Right cardiac atrium (tissue), 5 donors: ENCODE data around the gene ANXA4. TPM values are rescaled to one million over a fixed set of nuclear protein-coding genes. Genes with fewer than 3 reads are reported as not detected.
"Not testable (repeated sequence)": the region's sequence is repeated elsewhere in the genome, so short reads cannot be mapped to it uniquely, and the experiment has no call there.

Source experiments
- ATAC-seq, 2 donors: fragments of 200-7000 bp; cut with Tn5 transposase; one replicate each; pipeline versions ENCODE4 v1.8.0 to v1.9.1; 2020; ENCODE audit warnings: moderate library complexity in 2 of 2, mild to moderate bottlenecking in 1 of 2
- DNase-seq, 3 donors: peaks; one replicate each; pipeline ENCODE4 v3.0.0-alpha.2; 2020
- H3K27ac ChIP-seq: one replicate; pipeline ENCODE4 v1.5.1; 2013; ENCODE audit warnings: mild to moderate bottlenecking, low read length, control low read depth, moderate library complexity
- H3K27me3 ChIP-seq: one replicate; pipeline ENCODE4 v1.6.1; 2013; ENCODE audit not compliant: control insufficient read depth, insufficient read depth
- H3K4me1 ChIP-seq: one replicate; pipeline ENCODE4 v1.6.1; 2013; ENCODE audit warnings: low read length; ENCODE audit not compliant: control insufficient read depth, insufficient read depth
- H3K4me3 ChIP-seq: one replicate; pipeline ENCODE4 v1.5.1; 2013; ENCODE audit warnings: low read length, control low read depth
- H3K9me3 ChIP-seq: one replicate; pipeline ENCODE4 v1.6.1; 2013; ENCODE audit warnings: low read length; ENCODE audit not compliant: control insufficient read depth
- WGBS: extraction: QIAGEN DNeasy Blood & Tissue Kit; methylation state at CpG from one replicate; pipeline ENCODE4 v1.1.7; 2013; 5-methylcytosine and 5-hydroxymethylcytosine counted together
- intact Hi-C, 4 donors: fragments of 100-400 bp; cut with DNase I; formaldehyde crosslinking; loops; one replicate each; pipeline versions ENCODE4 v1.11.0 to v1.14.0; 2022 to 2023
- polyA plus RNA-seq: library from polyadenylated mRNA; stranded (reverse); fragments of 200-250 nt; gene quantifications from one replicate; pipeline ENCODE4 v1.2.3, GENCODE V29; 2013
- total RNA-seq, 4 donors: library from RNA; stranded (reverse); fragmentation: NEBNext Ultra II Directional; extraction: Animal tissue kit (Norgen Biotek cat#: 25700); gene quantifications; one replicate each; pipeline ENCODE4 v1.2.1, GENCODE V29; 2021
- donor health status: healthy with polysubstance abuse.
- donor health status: DM: no; HTN: yes; CAD: no.
- donor health status: DM: no; HTN: no; CAD: no.
- donor health status: DM: no; HTN: yes; CAD: no; lungs with severe emphysema.
- donor health status: DM: yes; HTN: yes; CAD: no.

ANXA4 gene
- total and polyA plus RNA-seq, 5 donors: 15.4 to 43.7 (median 27.3) TPM

DNA sequence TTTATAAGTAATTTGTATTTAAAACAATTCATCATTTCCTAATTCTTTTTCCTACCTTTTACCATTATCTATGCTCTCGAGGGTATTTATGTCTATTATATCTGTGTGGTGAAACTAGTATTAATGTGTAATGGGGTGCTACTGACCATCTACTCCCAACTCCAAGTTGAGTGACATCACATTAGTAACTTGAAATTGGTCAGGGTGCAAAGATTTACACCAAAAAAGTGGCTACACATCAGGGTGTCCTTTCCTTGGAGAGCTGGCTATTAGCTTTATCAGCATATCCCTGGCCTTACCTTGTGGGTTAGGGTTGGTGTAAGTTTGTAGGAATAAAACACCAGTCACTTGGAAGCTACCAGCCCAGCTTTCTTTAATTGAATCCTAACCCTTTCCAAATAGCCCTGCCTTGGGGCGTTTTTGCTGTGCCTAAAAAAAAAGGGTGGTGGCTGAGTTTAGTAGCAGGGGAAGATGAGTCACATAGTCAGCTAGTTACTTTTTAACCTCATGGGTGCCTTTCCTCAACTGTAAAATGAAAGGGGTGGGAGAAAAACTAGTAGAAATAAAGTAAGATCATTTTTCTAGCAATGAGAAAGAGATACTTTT is 14.0 kb downstream of the ANXA4 start:
- H3K4me1 ChIP-seq: peaks cover 6% of the 10 kb centered on the region
- intact Hi-C loops: no loop called here
- DNase-seq: no peak
- WGBS: 51% methylated on average over 2 of the region's 2 CpGs
- no peaks in the 10 kb centered on the region for H3K27me3 ChIP-seq
- ATAC-seq: peak; percentile 62 to 90
- no peaks in the 10 kb centered on the region for H3K9me3 ChIP-seq
- H3K27ac ChIP-seq: no peak overlapping the region
- no peak overlapping the region for H3K4me3 ChIP-seq

DNA sequence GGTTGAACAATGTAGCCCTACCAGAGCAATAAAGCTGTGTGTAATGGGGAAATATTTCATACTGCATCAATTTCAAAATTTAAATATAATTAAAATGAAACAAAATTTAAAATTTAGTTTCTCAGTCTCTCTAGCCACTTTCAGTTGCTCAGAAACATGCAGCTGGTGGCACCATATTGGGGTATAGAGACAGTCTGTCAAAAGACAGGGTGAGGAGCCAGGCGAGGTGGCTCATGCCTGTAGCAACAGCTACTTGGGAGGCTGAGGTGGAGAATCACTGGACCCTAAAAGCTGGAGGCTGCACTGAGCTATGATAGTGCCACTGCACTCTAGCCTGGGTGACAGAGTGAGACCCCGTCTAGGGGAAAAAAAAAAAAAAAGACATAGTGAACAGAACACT is 20.1 kb downstream of the ANXA4 start:
- WGBS: 98% methylated on average over 2 of the region's 2 CpGs
- intact Hi-C loops: no loop called here
- Histone ChIP-seq H3K4me1 (peaks cover 6% of the 10 kb centered on the region), H3K9me3 (no peaks in the 10 kb centered on the region), H3K4me3 (no peak overlapping the region), H3K27me3 (no peaks in the 10 kb centered on the region), H3K27ac (no peak overlapping the region)
- DNase-seq (no peak), ATAC-seq (no peak)

DNA sequence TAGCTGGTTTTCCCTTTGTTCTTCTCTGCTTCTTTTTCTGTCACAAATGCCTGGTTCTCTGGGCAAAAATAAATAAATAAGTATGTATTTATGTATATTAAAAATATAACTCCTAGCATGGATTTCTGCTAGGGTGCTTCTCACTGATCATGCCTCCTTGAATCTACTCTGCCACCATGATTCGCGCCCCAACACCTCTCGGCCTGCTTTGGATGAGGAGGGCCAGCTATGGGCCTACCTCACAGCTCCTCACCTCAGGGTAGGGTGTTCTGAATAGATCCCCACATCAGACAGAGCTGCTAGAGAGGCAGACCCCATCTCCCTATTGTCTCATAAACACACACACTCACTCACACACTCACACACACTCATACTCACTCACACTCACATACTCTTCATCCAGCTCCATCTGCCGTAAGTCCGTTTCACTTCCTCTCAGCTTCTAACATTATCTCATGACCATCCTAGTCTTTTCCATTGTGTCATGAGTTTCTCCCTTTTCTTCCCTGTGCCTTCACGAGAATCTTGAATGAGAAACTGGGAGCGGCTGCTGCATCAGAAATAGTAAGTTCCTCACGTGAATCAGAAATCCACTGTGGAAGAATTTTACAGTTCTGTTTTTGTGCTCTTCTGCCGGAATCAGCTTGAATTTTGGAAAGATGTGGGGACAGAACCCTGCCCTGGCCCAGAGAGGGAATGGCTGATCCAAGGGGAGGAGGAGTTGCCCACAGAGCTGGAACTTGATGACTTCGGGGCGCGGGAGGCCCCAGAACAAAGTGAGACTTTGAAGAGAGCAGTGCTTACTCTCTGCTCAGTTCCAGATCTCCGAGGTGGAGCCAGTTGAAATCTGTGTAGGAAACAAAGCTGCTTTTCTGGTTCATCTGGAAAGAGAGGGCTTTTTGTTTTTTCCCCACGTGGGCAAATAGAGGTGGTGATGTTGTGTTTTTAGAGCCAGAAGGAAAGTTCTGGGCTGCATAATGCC is 20.9 kb downstream of the ANXA4 start:
- peak overlapping the region; percentile 74 for H3K27ac ChIP-seq
- peaks cover 6% of the 10 kb centered on the region for H3K4me1 ChIP-seq
- H3K9me3 ChIP-seq: no peaks in the 10 kb centered on the region
- whole genome bisulfite sequencing: 66% methylated on average over 14 of the region's 14 CpGs
- H3K4me3 ChIP-seq: no peak overlapping the region
- no peaks in the 10 kb centered on the region for H3K27me3 ChIP-seq
- DNase-seq (peak; percentile 36 to 67 (median 56)), ATAC-seq (peak; percentile 75 to 77)
- intact Hi-C loops: no loop called here

DNA sequence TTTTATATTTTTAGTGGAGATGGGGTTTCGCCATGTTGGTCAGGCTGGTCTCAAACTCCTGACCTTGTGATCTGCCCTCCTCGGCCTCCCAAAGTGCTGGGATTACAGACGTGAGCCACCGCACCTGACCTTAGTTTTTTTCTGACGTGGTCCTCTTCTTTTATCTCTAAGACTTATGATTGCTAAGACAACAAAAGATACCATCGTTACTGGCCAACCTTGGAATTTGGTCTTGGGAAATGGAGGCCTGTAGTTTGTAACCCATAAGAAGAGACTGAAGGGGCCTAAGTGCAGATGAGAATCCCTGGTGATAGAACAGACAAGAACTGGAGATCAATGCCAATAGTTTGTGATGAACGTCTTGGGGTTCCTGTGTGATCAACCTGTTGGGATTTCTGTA is 21.9 kb downstream of the ANXA4 start:
- ATAC-seq, DNase-seq, H3K27me3 ChIP-seq, intact Hi-C loops, H3K4me3 ChIP-seq, H3K27ac ChIP-seq, H3K4me1 ChIP-seq, H3K9me3 ChIP-seq: not testable (repeated sequence)
- WGBS: 93% methylated on average over 7 of the region's 7 CpGs

DNA sequence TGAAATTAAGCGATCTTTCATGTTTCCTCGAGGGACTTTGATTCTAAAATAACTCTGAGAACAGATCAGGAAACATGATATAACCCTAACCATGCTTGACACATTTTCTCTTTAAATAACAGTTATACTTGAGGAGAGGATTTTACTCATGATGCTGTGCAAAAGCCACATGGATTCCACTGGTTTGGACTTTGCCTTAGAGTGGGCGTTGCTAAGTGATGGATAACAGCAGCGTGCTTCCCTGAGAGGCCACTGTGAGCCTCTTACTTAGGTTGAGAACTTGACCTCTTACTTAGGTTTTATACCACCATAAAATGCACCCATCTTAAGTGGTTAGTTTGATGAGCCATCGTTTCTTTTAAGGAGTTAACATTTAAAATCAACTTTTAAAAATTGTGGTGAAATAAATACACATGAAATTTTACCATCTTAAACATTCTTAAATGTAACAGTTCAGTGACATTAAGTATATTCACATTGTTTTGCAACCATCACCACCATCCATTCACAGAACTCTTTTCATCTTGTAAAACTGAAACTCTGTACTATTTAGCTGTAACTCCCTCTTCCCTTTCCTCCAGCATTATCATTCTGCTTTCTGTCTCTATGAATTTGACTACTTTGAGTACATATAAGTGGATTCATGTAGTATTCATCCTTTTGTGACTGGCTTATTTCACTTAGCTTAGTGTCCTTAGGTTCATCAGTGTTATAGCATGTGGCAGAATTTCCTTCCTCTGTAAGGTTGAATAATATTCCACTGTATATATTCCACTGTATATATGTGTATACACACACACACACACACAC is 22.6 kb downstream of the ANXA4 start:
- DNase-seq (no peak), ATAC-seq (no peak)
- H3K9me3 ChIP-seq: no peaks in the 10 kb centered on the region
- no peak overlapping the region for H3K27ac ChIP-seq
- H3K4me3 ChIP-seq: no peak overlapping the region
- H3K27me3 ChIP-seq: no peaks in the 10 kb centered on the region
- intact Hi-C loops: no loop called here
- H3K4me1 ChIP-seq: peaks cover 6% of the 10 kb centered on the region
- WGBS: 82% methylated on average over 5 of the region's 5 CpGs

DNA sequence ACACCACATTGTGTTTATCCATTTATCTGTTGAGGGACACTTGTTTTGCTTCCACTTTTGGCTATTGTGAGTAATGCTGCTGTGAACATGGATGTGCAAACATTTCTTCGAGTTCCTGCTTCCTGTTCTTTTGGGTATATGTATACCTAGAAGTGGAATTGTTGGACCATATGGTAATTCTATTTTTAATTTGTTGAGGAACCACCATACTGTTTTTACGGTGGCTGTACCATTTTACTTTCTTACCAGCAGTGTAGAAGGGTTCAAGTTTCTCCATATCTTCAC is 23.1 kb downstream of the ANXA4 start:
- no peak for DNase-seq
- no peaks in the 10 kb centered on the region for H3K27me3 ChIP-seq
- H3K4me3 ChIP-seq: no peak overlapping the region
- no peaks in the 10 kb centered on the region for H3K9me3 ChIP-seq
- 77% methylated on average over 2 of the region's 2 CpGs for WGBS
- ATAC-seq: no peak
- H3K27ac ChIP-seq: no peak overlapping the region
- H3K4me1 ChIP-seq: peaks cover 6% of the 10 kb centered on the region
- intact Hi-C loops: no loop called here

DNA sequence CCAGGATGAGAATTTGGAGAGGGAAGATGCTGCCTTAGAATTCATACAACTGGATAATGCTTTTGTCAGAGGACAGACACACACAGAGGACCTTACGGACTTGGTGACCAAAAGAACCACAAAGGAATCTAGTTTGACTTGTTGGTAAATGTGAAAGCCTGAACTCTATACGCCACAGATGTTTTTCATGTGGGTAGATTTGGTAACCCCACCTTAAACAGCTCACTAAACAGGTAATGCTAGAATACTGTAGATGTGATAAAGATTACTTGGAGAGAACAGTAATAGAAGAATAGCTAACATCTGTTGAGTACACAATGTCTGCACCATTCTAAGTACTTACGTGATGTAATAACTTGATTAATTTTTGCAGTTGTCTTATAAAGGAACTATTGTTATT is 24.1 kb downstream of the ANXA4 start:
- Histone ChIP-seq H3K4me3 (no peak overlapping the region), H3K27me3 (no peaks in the 10 kb centered on the region), H3K27ac (no peak overlapping the region), H3K4me1 (peaks cover 6% of the 10 kb centered on the region), H3K9me3 (no peaks in the 10 kb centered on the region)
- 74% methylated on average over 3 of the region's 3 CpGs for WGBS
- DNase-seq: no peak
- intact Hi-C loops: no loop called here
- ATAC-seq: no peak

DNA sequence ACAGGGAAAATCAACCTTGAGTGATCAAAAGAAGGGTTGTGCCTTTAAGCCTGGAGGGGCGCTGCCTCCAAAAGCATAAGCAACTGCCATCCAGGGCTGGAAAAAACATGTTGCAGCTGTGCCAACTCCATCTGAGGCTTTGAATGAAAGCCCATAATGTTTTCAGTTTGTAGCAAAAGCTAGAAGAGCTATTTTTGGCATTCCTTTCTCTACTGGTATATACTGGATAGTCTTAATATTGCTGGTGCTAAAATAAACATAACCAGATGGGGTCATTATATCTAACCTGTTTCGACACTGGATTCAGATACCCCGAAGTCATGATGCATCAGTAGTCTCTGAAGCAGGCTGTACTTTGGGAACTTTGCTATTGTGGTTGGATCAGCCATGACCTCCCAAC is 25.1 kb downstream of the ANXA4 start:
- Histone ChIP-seq H3K4me3 (no peak overlapping the region), H3K27ac (no peak overlapping the region), H3K9me3 (no peaks in the 10 kb centered on the region), H3K4me1 (peaks cover 6% of the 10 kb centered on the region), H3K27me3 (no peaks in the 10 kb centered on the region)
- WGBS: 56% methylated on average over 3 of the region's 3 CpGs
- peak; percentile 24 to 74 (median 61) for DNase-seq
- ATAC-seq: peak in 1 of 2 donors; percentile 15
- intact Hi-C loops: no loop called here

DNA sequence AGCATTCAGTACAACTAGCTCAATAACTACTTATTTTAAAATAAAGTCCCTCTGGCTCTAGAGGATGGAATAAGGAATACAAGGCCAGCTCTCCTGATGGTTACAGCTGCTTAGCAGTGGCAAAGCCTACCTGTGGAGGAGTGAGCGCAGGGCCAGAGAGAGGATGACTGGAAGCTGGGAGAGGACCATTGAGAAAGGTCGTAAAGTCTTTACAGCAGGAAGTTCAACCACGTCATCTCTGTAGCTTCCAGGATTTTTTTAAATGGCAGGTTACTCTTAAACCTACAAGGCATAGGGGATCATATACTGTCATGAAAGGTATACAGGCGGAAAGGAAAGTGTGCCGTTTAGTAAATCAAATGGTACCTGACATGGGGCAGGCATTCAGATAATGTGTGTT is 26.3 kb downstream of the ANXA4 start:
- no peak for ATAC-seq
- Histone ChIP-seq H3K4me3 (no peak overlapping the region), H3K4me1 (peaks cover 6% of the 10 kb centered on the region), H3K9me3 (no peaks in the 10 kb centered on the region), H3K27ac (no peak overlapping the region), H3K27me3 (no peaks in the 10 kb centered on the region)
- no peak for DNase-seq
- WGBS: 94% methylated on average over 5 of the region's 5 CpGs
- intact Hi-C loops: no loop called here

DNA sequence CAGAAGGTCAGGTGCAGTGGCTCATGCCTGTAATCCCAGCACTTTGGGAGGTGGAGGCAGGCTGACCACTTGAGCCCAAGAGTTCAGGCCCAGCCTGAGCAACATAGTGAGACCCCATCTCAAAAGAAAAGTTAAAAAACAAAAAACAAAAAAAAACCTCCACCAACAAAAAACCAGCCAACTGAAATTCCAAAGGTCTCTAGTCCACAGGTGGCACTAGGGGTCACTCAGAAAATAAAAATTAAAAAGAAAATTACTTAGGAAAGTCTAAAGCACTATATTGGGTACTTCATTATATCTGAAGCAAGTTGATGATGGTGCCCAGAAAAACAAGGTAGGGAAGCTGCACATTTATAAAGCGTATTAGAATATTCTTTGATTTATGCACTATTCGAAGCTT is 26.9 kb downstream of the ANXA4 start:
- Histone ChIP-seq H3K4me3 (no peak overlapping the region), H3K27ac (no peak overlapping the region), H3K9me3 (no peaks in the 10 kb centered on the region), H3K27me3 (no peaks in the 10 kb centered on the region), H3K4me1 (peaks cover 6% of the 10 kb centered on the region)
- 95% methylated on average over 2 of the region's 2 CpGs for WGBS
- DNase-seq (no peak), ATAC-seq (no peak)
- intact Hi-C loops: no loop called here

DNA sequence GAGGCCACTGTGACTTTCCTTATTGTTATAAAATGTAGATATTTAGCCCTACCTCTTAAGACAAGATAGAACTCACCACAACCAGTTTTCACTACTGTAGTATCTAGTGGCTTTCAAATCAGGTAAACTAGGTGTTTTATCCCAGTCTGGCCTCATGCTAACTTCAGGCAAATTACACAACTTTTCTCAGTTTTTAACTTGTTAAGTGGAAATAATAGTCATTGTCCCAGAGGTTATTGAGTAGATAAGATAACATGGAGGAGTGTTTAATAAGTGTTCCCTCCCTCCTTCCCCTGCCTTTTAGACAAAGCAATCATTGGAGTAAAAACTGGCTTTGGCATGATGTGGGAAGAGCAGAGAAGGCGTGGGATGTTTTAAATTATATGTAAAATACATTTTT is 27.3 kb downstream of the ANXA4 start:
- Histone ChIP-seq H3K9me3 (no peaks in the 10 kb centered on the region), H3K4me3 (no peak overlapping the region), H3K27me3 (no peaks in the 10 kb centered on the region), H3K27ac (no peak overlapping the region), H3K4me1 (peaks cover 6% of the 10 kb centered on the region)
- intact Hi-C loops: no loop called here
- ATAC-seq: no peak
- no peak for DNase-seq
- WGBS: 68% methylated on average over 1 of the region's 1 CpG
